Left forelimb (tissue), 1 donor: ENCODE measurements around the gene TSPAN14.
"Not testable (repeated sequence)": the region's sequence is repeated elsewhere in the genome, so short reads cannot be mapped to it uniquely, and the experiment has no call there.

Experiments
- DNase-seq: peaks from one replicate; pipeline ENCODE4 v3.0.0-alpha.2; 2018; ENCODE audit warnings: low spot score

Gene TSPAN14

GRCh38 chr10:80542053-80542452 lies 87.9 kb downstream of the TSPAN14 start:
- DNase-seq, result no peak

- peak; percentile 47 for DNase-seq
These were observed 88.7 kb downstream of the TSPAN14 start for GRCh38 chr10:80542652-80543318.

- DNase-seq, result not testable (repeated sequence)
These were observed 89.2 kb downstream of the TSPAN14 start for GRCh38 chr10:80543319-80543672.

- DNase-seq, result peak; percentile 23
These were observed 90.3 kb downstream of the TSPAN14 start for GRCh38 chr10:80544316-80544953.

- DNase-seq, result peak; percentile 22
These were observed 91.3 kb downstream of the TSPAN14 start for GRCh38 chr10:80545258-80545881.

- no peak for DNase-seq
These were observed 98.1 kb downstream of the TSPAN14 start for GRCh38 chr10:80552151-80552646.

GRCh38 chr10:80553436-80553835 lies 99.3 kb downstream of the TSPAN14 start:
- DNase-seq, result no peak

- no peak for DNase-seq
These were observed 99.9 kb downstream of the TSPAN14 start for GRCh38 chr10:80554050-80554449.

- no peak for DNase-seq
These were observed 101.3 kb downstream of the TSPAN14 start for GRCh38 chr10:80555415-80555814.

DNA sequence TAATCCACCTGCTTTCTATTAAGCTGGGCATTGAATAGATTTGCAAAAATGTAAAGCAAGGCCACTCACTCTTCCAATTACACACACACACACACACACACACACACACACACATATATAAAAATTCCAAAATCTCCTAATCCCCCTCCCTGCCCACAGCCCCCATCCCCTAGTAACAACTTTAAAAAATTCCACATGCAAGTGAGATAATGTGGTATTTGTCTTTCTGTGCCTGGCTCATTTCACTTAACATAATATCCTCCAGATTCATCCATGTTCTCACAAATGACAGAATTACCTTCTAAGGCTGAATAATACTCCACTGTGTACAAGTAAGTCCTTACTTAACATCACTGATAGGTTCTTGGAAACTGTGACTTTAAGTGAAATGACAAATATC lies 107.8 kb downstream of the TSPAN14 start:
- no peak for DNase-seq

GRCh38 chr10:80567292-80567691 lies 113.2 kb downstream of the TSPAN14 start:
- no peak for DNase-seq

- no peak for DNase-seq
These were observed 115.2 kb downstream of the TSPAN14 start for GRCh38 chr10:80569131-80569895.

DNA sequence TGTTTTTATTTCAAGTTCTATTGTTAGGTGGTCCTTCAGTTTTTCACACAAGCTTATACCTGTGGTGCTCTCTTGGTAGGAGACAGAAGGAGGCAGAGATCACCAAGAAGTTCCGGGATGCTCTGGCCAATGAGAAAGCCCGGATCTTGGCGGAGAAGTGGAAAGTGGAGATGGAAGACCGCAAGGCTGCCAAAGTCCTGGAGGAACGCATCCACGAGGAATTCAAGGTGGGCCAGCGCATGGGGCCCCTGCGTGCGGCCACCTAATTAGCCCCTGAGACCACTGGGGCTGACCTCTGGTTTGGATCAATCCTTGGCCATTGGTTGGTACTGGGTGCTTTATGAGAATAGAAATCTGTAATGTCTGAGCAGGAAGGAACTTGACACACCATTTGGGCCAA lies 117.2 kb downstream of the TSPAN14 start:
- DNase-seq, result no peak

DNA sequence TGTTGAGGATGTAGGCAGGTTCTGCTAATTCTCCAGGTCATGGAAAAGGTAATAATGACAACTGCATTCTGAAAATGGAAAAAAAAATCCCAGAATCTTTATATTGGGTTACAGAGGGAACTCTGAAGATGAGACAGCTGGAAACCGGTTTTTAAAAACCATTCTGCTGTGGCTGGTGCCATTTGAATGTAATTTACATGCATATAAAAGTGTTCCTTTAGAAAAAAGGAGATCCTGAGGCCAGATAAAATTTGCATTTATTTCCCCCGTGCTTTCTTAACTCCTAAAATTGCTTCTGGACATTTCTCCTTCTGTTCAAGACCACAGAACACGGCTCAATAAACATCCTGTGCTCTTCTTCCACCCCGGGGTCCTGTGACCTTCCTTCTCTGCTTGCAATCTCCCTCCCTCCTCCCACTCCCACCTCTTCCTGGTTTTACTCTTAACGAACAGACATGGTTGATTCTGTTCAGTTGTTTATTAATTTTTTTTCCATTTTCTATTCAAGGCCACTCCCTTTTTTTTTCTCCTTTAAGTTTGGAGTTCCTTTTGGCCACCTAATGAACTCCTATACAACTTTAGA lies 125.2 kb downstream of the TSPAN14 start:
- no peak for DNase-seq

GRCh38 chr10:80579849-80580637 lies 125.9 kb downstream of the TSPAN14 start:
- DNase-seq, result no peak

DNA sequence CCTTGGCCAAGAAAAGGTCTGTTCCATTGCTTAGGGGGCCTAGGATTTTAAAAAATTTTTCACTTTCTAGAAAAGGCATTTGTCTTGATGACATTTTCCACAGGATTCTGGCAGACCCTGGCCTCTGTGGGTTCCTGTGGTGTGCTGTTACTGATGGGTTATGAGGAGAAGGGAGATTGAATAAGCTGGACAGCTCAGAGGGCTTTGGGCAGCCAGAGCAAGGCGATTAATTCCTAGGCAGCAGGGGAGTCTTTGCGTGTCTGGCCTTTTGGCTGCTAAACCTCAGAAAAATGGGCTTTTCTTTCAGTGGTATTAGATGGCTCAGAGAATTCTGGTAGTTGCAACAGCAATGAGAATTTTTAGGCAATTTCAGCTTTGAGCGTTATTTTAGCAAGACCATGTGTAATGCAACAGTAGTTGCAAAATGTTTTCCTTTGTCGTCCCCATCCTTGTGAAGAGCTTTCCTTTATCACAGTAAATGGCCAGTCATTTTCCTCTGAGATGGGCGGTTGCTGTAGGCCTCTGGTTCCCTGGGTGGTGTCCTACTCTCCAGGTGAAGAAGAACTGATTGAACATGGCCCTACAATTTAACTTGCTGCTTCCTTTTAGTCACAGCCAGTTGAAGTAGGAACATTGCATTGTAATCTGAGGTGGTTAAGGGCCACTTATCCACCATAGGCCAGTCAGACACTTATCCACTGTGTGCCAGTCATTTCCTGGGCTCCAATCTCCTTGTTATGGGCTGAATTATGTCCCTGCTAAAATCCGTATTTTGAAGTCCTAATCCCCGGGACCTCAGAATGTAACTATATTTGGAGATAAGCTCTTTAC lies 126.7 kb downstream of the TSPAN14 start:
- DNase-seq, result no peak

DNA sequence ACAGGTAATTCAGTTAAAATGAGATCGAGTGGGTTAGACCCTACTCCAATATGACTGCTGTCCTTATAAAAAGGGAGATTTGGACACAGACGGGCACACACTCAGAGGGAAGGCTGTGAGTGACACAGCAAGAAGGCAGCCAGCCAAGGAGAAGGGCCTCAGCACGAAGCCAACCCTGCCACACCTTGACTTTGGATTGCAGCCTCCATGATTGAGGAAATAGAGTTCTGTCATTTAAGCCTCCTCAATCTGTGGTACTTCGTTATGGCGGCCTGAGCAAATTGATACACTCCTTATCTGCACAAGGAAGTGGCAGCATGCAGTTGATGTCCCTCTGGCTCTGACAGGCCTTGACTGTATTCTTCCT lies 127.3 kb downstream of the TSPAN14 start:
- no peak for DNase-seq

DNA sequence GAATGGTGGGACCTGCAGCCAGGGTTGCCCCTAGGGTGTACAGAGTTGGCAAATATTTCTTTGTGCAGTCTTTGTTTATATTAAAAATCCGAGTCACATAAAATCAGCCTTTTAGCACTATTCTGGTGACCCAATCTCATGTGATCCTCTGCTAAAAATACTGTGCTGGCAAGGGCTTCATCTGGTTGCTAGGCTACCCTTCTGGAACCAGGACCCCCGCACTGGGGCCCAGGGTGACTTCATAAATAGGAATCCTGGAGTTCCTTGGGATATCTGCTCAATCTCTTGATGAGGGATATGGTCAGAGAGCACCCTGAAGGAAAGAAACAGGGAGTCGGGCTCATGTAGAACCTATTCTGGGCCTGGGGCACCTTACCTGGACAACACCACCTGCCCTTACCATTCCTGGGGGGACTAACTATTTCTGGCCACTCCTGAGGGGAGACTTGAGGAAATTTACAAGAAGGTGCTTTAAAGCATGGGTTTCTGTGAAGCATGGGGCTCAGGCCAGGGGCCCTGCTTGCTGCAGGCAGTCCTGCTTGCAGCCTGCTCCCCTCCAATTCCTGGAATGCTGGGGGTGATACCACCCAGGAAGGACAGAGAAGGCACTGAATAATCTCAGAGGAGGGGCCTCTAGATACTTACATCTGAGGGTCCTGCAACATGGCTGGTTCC lies 128.3 kb downstream of the TSPAN14 start:
- no peak for DNase-seq
